Measurements from ENCODE around the gene NFU1.

The NFU1 gene

GRCh38 chr2:69461404-69461803 lies 24.2 kb upstream of the NFU1 start:
- no peak overlapping the region for H3K27ac ChIP-seq
- H3K9ac ChIP-seq = no peak overlapping the region
- no peaks in the 10 kb centered on the region for H3K79me2 ChIP-seq
- H3K4me2 ChIP-seq (ENCODE audit: low read length) = no peak overlapping the region
- H3K27me3 ChIP-seq (ENCODE audit: control insufficient read depth, insufficient read depth, low read length) = no peaks in the 10 kb centered on the region
- no peak overlapping the region for H2AFZ ChIP-seq
- H3K4me1 ChIP-seq = peaks cover 29% of the 10 kb centered on the region
- no peaks in the 10 kb centered on the region for H3K9me3 ChIP-seq (ENCODE audit: control insufficient read depth, low read length)
- no peak for TF ChIP-seq CTCF (IDR thresholded peaks at IDR 0.05)
- no peak overlapping the region for H3K4me3 ChIP-seq (ENCODE audit: low read depth, low read length)
- H3K36me3 ChIP-seq (ENCODE audit: control insufficient read depth, insufficient read depth, low read length) = no peaks in the 10 kb centered on the region

GRCh38 chr2:69459936-69460335 lies 22.7 kb upstream of the NFU1 start:
- Histone ChIP-seq H3K4me1 (peaks cover 29% of the 10 kb centered on the region), H3K9ac (no peak overlapping the region), H3K9me3 (ENCODE audit: control insufficient read depth, low read length) (no peaks in the 10 kb centered on the region), H3K4me2 (ENCODE audit: low read length) (no peak overlapping the region), H3K79me2 (no peaks in the 10 kb centered on the region), H3K36me3 (ENCODE audit: control insufficient read depth, insufficient read depth, low read length) (no peaks in the 10 kb centered on the region), H3K27ac (no peak overlapping the region), H3K27me3 (ENCODE audit: control insufficient read depth, insufficient read depth, low read length) (no peaks in the 10 kb centered on the region), H2AFZ (no peak overlapping the region), H3K4me3 (ENCODE audit: low read depth, low read length) (no peak overlapping the region)
- no peak for TF ChIP-seq CTCF (IDR thresholded peaks at IDR 0.05)

- no peaks in the 10 kb centered on the region for H3K36me3 ChIP-seq (ENCODE audit: control insufficient read depth, insufficient read depth, low read length)
- peak overlapping the region; percentile 20 for H3K4me2 ChIP-seq (ENCODE audit: low read length)
- TF ChIP-seq CTCF (IDR thresholded peaks at IDR 0.05) = no peak
- H3K9ac ChIP-seq = no peak overlapping the region
- H3K4me1 ChIP-seq = peaks cover 28% of the 10 kb centered on the region
- peak overlapping the region; percentile 36 for H3K4me3 ChIP-seq (ENCODE audit: low read depth, low read length)
- no peaks in the 10 kb centered on the region for H3K9me3 ChIP-seq (ENCODE audit: control insufficient read depth, low read length)
- H3K27me3 ChIP-seq (ENCODE audit: control insufficient read depth, insufficient read depth, low read length) = no peaks in the 10 kb centered on the region
- no peak overlapping the region for H2AFZ ChIP-seq
- no peaks in the 10 kb centered on the region for H3K79me2 ChIP-seq
- peak overlapping the region; percentile 62 for H3K27ac ChIP-seq
These were observed 19.8 kb upstream of the NFU1 start for GRCh38 chr2:69456950-69457445.

GRCh38 chr2:69456154-69456553 lies 18.9 kb upstream of the NFU1 start:
- Histone ChIP-seq H3K27me3 (ENCODE audit: control insufficient read depth, insufficient read depth, low read length) (no peaks in the 10 kb centered on the region), H3K4me2 (ENCODE audit: low read length) (no peak overlapping the region), H3K79me2 (no peaks in the 10 kb centered on the region), H2AFZ (no peak overlapping the region), H3K9me3 (ENCODE audit: control insufficient read depth, low read length) (no peaks in the 10 kb centered on the region), H3K9ac (no peak overlapping the region), H3K4me3 (ENCODE audit: low read depth, low read length) (no peak overlapping the region), H3K27ac (peak overlapping the region; percentile 62), H3K36me3 (ENCODE audit: control insufficient read depth, insufficient read depth, low read length) (no peaks in the 10 kb centered on the region), H3K4me1 (peaks cover 28% of the 10 kb centered on the region)
- TF ChIP-seq CTCF (IDR thresholded peaks at IDR 0.05) = no peak

- Histone ChIP-seq H2AFZ (no peak overlapping the region), H3K4me2 (ENCODE audit: low read length) (no peak overlapping the region)
- no peak for TF ChIP-seq CTCF (IDR thresholded peaks at IDR 0.05)
These were observed 17.7 kb upstream of the NFU1 start for GRCh38 chr2:69454976-69455375.

More at GRCh38 chr2:69454976-69455375, 17.7 kb upstream of the NFU1 start:
- no peak overlapping the region for H3K27ac ChIP-seq
- no peaks in the 10 kb centered on the region for H3K79me2 ChIP-seq
- H3K9ac ChIP-seq = no peak overlapping the region
- H3K4me3 ChIP-seq (ENCODE audit: low read depth, low read length) = no peak overlapping the region
- H3K9me3 ChIP-seq (ENCODE audit: control insufficient read depth, low read length) = no peaks in the 10 kb centered on the region
- peaks cover 18% of the 10 kb centered on the region for H3K4me1 ChIP-seq
- no peaks in the 10 kb centered on the region for H3K36me3 ChIP-seq (ENCODE audit: control insufficient read depth, insufficient read depth, low read length)
- H3K27me3 ChIP-seq (ENCODE audit: control insufficient read depth, insufficient read depth, low read length) = no peaks in the 10 kb centered on the region

Measured in parathyroid adenoma (tissue), 2 donors.